ENCODE measurements around the gene SERGEF. TPM values are rescaled to one million over a fixed set of nuclear protein-coding genes. Genes with fewer than 3 reads are reported as not detected.

SERGEF gene
- total RNA-seq, 1 experiment from 2014 or later = 31.4 TPM

- no peaks in the 10 kb centered on the region for H3K9me3 ChIP-seq (ENCODE audit: control insufficient read depth, low read depth, low read length)
- DNase-seq = no peak
- H3K9ac ChIP-seq (ENCODE audit: extremely low read depth, insufficient read length, low read length) = no peak overlapping the region
These were observed 274.5 kb downstream of the SERGEF start for GRCh38 chr11:17738151-17738973.

More at GRCh38 chr11:17738151-17738973, 274.5 kb downstream of the SERGEF start:
- Histone ChIP-seq H3K23me2 (ENCODE audit: insufficient read length, low read depth, low read length, poor library complexity, severe bottlenecking) (peaks cover 5% of the 10 kb centered on the region), H3K27ac (ENCODE audit: insufficient read length, low read depth, low read length) (no peak overlapping the region), H2BK20ac (ENCODE audit: low read depth, low read length, poor library complexity, severe bottlenecking) (no peak overlapping the region), H3K79me1 (ENCODE audit: insufficient read depth, low read depth, low read length, poor library complexity, severe bottlenecking) (no peaks in the 10 kb centered on the region), H2AK5ac (ENCODE audit: insufficient read length, low read length) (no peak overlapping the region), H2BK15ac (ENCODE audit: low read depth, low read length) (no peak overlapping the region), H4K91ac (ENCODE audit: insufficient read length, low read depth, low read length) (no peak overlapping the region), H3K4me2 (ENCODE audit: insufficient read depth, insufficient read length, low read length) (no peak overlapping the region), H3K4ac (ENCODE audit: low read depth, low read length) (no peak overlapping the region), H3K56ac (ENCODE audit: insufficient read length, low read depth, low read length) (no peak overlapping the region), H3K27me3 (ENCODE audit: insufficient read depth, low read length) (peaks cover 29% of the 10 kb centered on the region), H3K79me2 (ENCODE audit: insufficient read depth, low read length) (no peaks in the 10 kb centered on the region), H4K5ac (ENCODE audit: insufficient read length, low read depth, low read length) (no peak overlapping the region), H2BK5ac (ENCODE audit: insufficient read length, low read length) (no peak overlapping the region), H3T11ph (ENCODE audit: low read length) (no peak overlapping the region), H2AFZ (ENCODE audit: low read length) (no peak overlapping the region), H4K20me1 (ENCODE audit: control insufficient read depth, insufficient read depth, insufficient read length) (no peaks in the 10 kb centered on the region), H3K18ac (ENCODE audit: insufficient read length, low read depth, low read length) (no peak overlapping the region), H4K8ac (replicated peaks; ENCODE audit: insufficient read length, low read depth, low read length) (no peak overlapping the region), H3K23ac (ENCODE audit: insufficient read length, low read depth, low read length) (no peak overlapping the region), H2BK12ac (ENCODE audit: insufficient read length, low read depth, low read length) (no peak overlapping the region), H3K4me1 (ENCODE audit: insufficient read depth, low read length) (no peaks in the 10 kb centered on the region), H2BK120ac (ENCODE audit: low read depth, low read length, poor library complexity, severe bottlenecking) (no peak overlapping the region), H3K14ac (ENCODE audit: insufficient read depth, low read length) (no peak overlapping the region; the same call in 1 of the 2 replicates)
- no CpG with 5 or more reads among the region's 10 CpGs for WGBS (ENCODE audit: extremely low coverage, insufficient read length, low lambda C conversion rate)
- Mint-ChIP-seq H3K4me1 (peaks cover 2 to 20% of the 10 kb centered on the region in 2 experiments; a peak in 3 of 4 replicates), H3K4me3 (no peak overlapping the region), H3K27me3 (ENCODE audit: low read depth) (peaks cover 24% of the 10 kb centered on the region), H3K27ac (no peak overlapping the region), H3K9me3 (peaks cover 2 to 7% of the 10 kb centered on the region in 2 experiments; a peak in 4 of 5 replicates), H3K36me3 (ENCODE audit: insufficient read depth in 1 of 3, low read depth in 3 of 3) (peaks cover 0 to 2% (median 0%) of the 10 kb centered on the region in 3 experiments; a peak in 1 of 7 replicates)
- no peak for TF ChIP-seq CTCF (conservative IDR thresholded peaks at IDR 0.05)

Other genes with a start within 250 kb of the SERGEF start
- gene TPH1, start 33.2 kb upstream of the SERGEF start, total RNA-seq (2021) = 0.07 and 0.17 TPM in 2 replicates
- 34.4 and 43.5 TPM in 2 replicates for gene SAAL1, start 93.0 kb upstream of the SERGEF start, total RNA-seq (2021)
- gene MRGPRX3, start 119.5 kb upstream of the SERGEF start, total RNA-seq (2021) = not detected in 2 replicates
- gene MRGPRX4, start 159.8 kb upstream of the SERGEF start, total RNA-seq (2021) = not detected in 2 replicates
- not detected in 2 replicates for gene SAA4, start 223.8 kb upstream of the SERGEF start, total RNA-seq (2021)
- gene SAA2, start 235.6 kb upstream of the SERGEF start, total RNA-seq (2021) = not detected in 2 replicates